Spleen (tissue), 11 donors: ENCODE measurements around the gene NPTN. TPM values are rescaled to one million over a fixed set of nuclear protein-coding genes. Genes with fewer than 3 reads are reported as not detected.

Experiments
- DNase-seq: peaks from one replicate; pipeline ENCODE4 v3.0.0-alpha.2; 2020
- H3K27ac ChIP-seq, 8 donors: fragments of 200-600 bp; sonication (generic) in 7 of 8; 1 replicate in 4 of 8; 2 replicates in 4 of 8; pipeline versions ENCODE4 v1.5.0 to v1.8.0; 2016 to 2021; ENCODE audit warnings: inconsistent platforms in 4 of 8, mild to moderate bottlenecking in 4 of 8, moderate library complexity in 1 of 8
- H3K27me3 ChIP-seq, 7 donors: fragments of 200-600 bp; sonication (generic) in 6 of 7; replicated peaks in 1 of 7; 1 replicate in 4 of 7; 2 replicates in 3 of 7; pipeline versions ENCODE4 v1.5.0 to v1.8.0; 2016 to 2021; ENCODE audit warnings: inconsistent platforms in 3 of 7, mild to moderate bottlenecking in 1 of 7
- H3K36me3 ChIP-seq, 6 donors: fragments of 200-600 bp; sonication (generic) in 5 of 6; 1 replicate in 4 of 6; 2 replicates in 2 of 6; pipeline versions ENCODE4 v1.5.0 to v1.8.0; 2016 to 2021; ENCODE audit warnings: inconsistent platforms in 2 of 6
- H3K4me1 ChIP-seq, 6 donors: fragments of 200-600 bp; sonication (generic) in 5 of 6; 1 replicate in 3 of 6; 2 replicates in 3 of 6; pipeline versions ENCODE4 v1.5.0 to v1.8.0; 2016 to 2021; ENCODE audit warnings: inconsistent platforms in 3 of 6
- H3K4me3 ChIP-seq, 8 donors: fragments of 200-600 bp; sonication (generic) in 7 of 8; 1 replicate in 4 of 8; 2 replicates in 4 of 8; pipeline versions ENCODE4 v1.5.0 to v1.8.0; 2016 to 2021; ENCODE audit warnings: inconsistent platforms in 4 of 8, mild to moderate bottlenecking in 4 of 8, moderate library complexity in 2 of 8
- H3K9me3 ChIP-seq, 8 donors: fragments of 200-600 bp; sonication (generic) in 7 of 8; 1 replicate in 4 of 8; 2 replicates in 4 of 8; pipeline versions ENCODE4 v1.5.0 to v1.8.0; 2016 to 2021; ENCODE audit warnings: inconsistent platforms in 4 of 8
- CTCF ChIP-seq, 11 experiments: fragments of 200-600 bp in 7 of 11; fragments of 450-650 bp in 4 of 11; sonication (generic) in 4 of 11; IDR thresholded peaks in 8 of 11; conservative IDR thresholded peaks in 3 of 11; 1 replicate in 7 of 11; 2 replicates in 4 of 11; pipeline versions ENCODE4 v1.4.0 to v1.8.0; 2016 to 2021; ENCODE audit warnings: antibody characterized with exemption in 11 of 11, inconsistent platforms in 4 of 11, mild to moderate bottlenecking in 1 of 11
- POLR2A ChIP-seq, 3 donors: fragments of 450-650 bp; IDR thresholded peaks; one replicate each; pipeline ENCODE4 v1.5.1; 2017; ENCODE audit warnings: antibody characterized with exemption in 3 of 3, mild to moderate bottlenecking in 1 of 3
- POLR2AphosphoS5 ChIP-seq, 3 donors: sonication (generic); formaldehyde crosslinking; IDR thresholded peaks; one replicate each; pipeline ENCODE4 v1.5.1; 2017; ENCODE audit warnings: antibody characterized with exemption in 3 of 3
- WGBS, 5 donors: extraction: QIAGEN DNeasy Blood & Tissue Kit in 3 of 5; methylation state at CpG; one replicate each; pipeline versions ENCODE4 v1.1.5 to v1.1.7; 2013 to 2018; 5-methylcytosine and 5-hydroxymethylcytosine counted together
- intact Hi-C: fragments of 100-400 bp; cut with DNase I; formaldehyde crosslinking; loops from one replicate; pipeline ENCODE4 v1.15.0; 2023; ENCODE audit warnings: low total_unique reads
- polyA plus RNA-seq, 3 donors: library from polyadenylated mRNA; stranded (reverse); fragments of 200-250 nt; gene quantifications; one replicate each; pipeline ENCODE4 v1.2.1, GENCODE V29; 2013
- total RNA-seq, 7 donors: library from RNA; depleted of rRNA in 3 of 7; stranded (reverse); fragments of >200 nt in 3 of 7; fragmentation: NEBNext Ultra II Directional in 4 of 7; extraction: Animal tissue kit (Norgen Biotek cat#: 25700) in 4 of 7; gene quantifications; one replicate each; pipeline versions ENCODE4 v1.1.0 to v1.2.1, GENCODE V29; 2016 to 2021
- donor health status: healthy with polysubstance abuse.
- donor health status: DM: no; HTN: no; CAD: no; lungs with moderate emphysema.
- donor health status: DM: no; HTN: no; CAD: no.
- donor health status: Bipolar disorder and iron deficiency.
- donor health status: healthy.
- donor health status: DM: no; HTN: no; CAD: no.
- donor health status: DM: yes; HTN: yes; CAD: no.

Gene NPTN
- total and polyA plus RNA-seq, 10 donors: 18.9 to 130 (median 99.4) TPM

- intact Hi-C loops: no loop called here
- peaks cover 0 to 97% (median 44%) of the 10 kb centered on the region in 6 donors for H3K36me3 ChIP-seq
- H3K9me3 ChIP-seq: no peaks in the 10 kb centered on the region
- no peak for DNase-seq
- WGBS, 5 donors: 59 to 74% (median 72%) methylated on average over 3 of the region's 3 CpGs
- no peak overlapping the region for H3K27ac ChIP-seq
- H3K4me3 ChIP-seq: no peak overlapping the region
- H3K4me1 ChIP-seq: peaks cover 0 to 23% (median 5%) of the 10 kb centered on the region in 6 donors
- no peaks in the 10 kb centered on the region for H3K27me3 ChIP-seq
- no peak for TF ChIP-seq POLR2AphosphoS5 (IDR thresholded peaks at IDR 0.05)
- no peak for TF ChIP-seq CTCF (IDR thresholded peaks at IDR 0.05 in 8 of 11, conservative IDR thresholded peaks at IDR 0.05 in 3 of 11)
- TF ChIP-seq POLR2A (IDR thresholded peaks at IDR 0.05): no peak
Observed at GRCh38 chr15:73575636-73576247, 57.4 kb downstream of the NPTN start.

- no peak for DNase-seq
- Histone ChIP-seq H3K27me3 (no peaks in the 10 kb centered on the region), H3K36me3 (peaks cover 0 to 99% (median 63%) of the 10 kb centered on the region in 6 donors), H3K4me3 (no peak overlapping the region), H3K27ac (no peak overlapping the region), H3K9me3 (no peaks in the 10 kb centered on the region), H3K4me1 (peaks cover 0 to 23% (median 5%) of the 10 kb centered on the region in 6 donors)
- no peak for TF ChIP-seq POLR2AphosphoS5 (IDR thresholded peaks at IDR 0.05)
- no peak for TF ChIP-seq POLR2A (IDR thresholded peaks at IDR 0.05)
- no peak for TF ChIP-seq CTCF (IDR thresholded peaks at IDR 0.05 in 8 of 11, conservative IDR thresholded peaks at IDR 0.05 in 3 of 11)
- intact Hi-C loops: no loop called here
- WGBS, 5 donors: 53 to 73% (median 58%) methylated on average over 9 of the region's 9 CpGs
Observed at GRCh38 chr15:73573572-73573971, 59.6 kb downstream of the NPTN start.

- WGBS, 5 donors: 53 to 86% (median 67%) methylated on average over 1 of the region's 1 CpG
Observed at GRCh38 chr15:73573037-73573436, 60.2 kb downstream of the NPTN start.

More at GRCh38 chr15:73573037-73573436, 60.2 kb downstream of the NPTN start:
- no peaks in the 10 kb centered on the region for H3K27me3 ChIP-seq
- no peaks in the 10 kb centered on the region for H3K9me3 ChIP-seq
- no peak for DNase-seq
- TF ChIP-seq POLR2A (IDR thresholded peaks at IDR 0.05) (no peak), CTCF (IDR thresholded peaks at IDR 0.05 in 8 of 11, conservative IDR thresholded peaks at IDR 0.05 in 3 of 11) (no peak), POLR2AphosphoS5 (IDR thresholded peaks at IDR 0.05) (no peak)
- intact Hi-C loops: no loop called here
- no peak overlapping the region for H3K27ac ChIP-seq
- H3K4me1 ChIP-seq: peaks cover 0 to 23% (median 5%) of the 10 kb centered on the region in 6 donors
- H3K36me3 ChIP-seq: peaks cover 0 to 99% (median 68%) of the 10 kb centered on the region in 6 donors
- H3K4me3 ChIP-seq: no peak overlapping the region
